ENCODE data around the gene SUGP1.

DNA sequence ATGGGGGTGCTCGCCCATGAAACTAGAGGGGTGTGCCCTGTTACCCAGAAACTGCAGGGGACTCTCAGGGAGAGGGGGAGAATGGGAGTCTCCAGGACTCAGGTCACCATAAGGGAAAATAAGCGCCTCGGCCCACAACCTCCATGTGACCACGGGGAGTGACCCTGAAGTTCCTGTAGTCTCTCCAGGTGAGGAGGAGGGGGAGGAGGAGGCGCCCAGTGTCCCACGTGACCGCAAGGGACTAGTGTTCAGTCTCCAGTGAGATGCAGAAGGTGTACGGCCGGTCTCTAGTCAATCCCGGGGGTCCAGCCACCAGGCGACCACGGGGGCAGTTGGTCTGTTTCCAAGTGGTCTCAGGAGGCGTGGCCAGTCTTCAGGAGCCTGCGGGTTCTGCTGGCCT is 63.2 kb downstream of the SUGP1 start:
- TF ChIP-seq, protein P1, sequence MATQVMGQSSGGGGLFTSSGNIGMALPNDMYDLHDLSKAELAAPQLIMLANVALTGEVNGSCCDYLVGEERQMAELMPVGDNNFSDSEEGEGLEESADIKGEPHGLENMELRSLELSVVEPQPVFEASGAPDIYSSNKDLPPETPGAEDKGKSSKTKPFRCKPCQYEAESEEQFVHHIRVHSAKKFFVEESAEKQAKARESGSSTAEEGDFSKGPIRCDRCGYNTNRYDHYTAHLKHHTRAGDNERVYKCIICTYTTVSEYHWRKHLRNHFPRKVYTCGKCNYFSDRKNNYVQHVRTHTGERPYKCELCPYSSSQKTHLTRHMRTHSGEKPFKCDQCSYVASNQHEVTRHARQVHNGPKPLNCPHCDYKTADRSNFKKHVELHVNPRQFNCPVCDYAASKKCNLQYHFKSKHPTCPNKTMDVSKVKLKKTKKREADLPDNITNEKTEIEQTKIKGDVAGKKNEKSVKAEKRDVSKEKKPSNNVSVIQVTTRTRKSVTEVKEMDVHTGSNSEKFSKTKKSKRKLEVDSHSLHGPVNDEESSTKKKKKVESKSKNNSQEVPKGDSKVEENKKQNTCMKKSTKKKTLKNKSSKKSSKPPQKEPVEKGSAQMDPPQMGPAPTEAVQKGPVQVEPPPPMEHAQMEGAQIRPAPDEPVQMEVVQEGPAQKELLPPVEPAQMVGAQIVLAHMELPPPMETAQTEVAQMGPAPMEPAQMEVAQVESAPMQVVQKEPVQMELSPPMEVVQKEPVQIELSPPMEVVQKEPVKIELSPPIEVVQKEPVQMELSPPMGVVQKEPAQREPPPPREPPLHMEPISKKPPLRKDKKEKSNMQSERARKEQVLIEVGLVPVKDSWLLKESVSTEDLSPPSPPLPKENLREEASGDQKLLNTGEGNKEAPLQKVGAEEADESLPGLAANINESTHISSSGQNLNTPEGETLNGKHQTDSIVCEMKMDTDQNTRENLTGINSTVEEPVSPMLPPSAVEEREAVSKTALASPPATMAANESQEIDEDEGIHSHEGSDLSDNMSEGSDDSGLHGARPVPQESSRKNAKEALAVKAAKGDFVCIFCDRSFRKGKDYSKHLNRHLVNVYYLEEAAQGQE (IDR thresholded peaks at IDR 0.05; ENCODE audit: insufficient read depth in 1 of 2, low read depth in 2 of 2, low read length in 2 of 2), result no peak
- TF ChIP-seq POLR2AphosphoS5 (IDR thresholded peaks at IDR 0.05; ENCODE audit: low read depth, low read length), result no peak
